Transverse colon (tissue), 4 donors: ENCODE measurements around the gene SDK2. TPM values are rescaled to one million over a fixed set of nuclear protein-coding genes. Genes with fewer than 3 reads are reported as not detected.
"Not testable (repeated sequence)": the region's sequence is repeated elsewhere in the genome, so short reads cannot be mapped to it uniquely, and the experiment has no call there.

ENCODE experiments used
- DNase-seq: peaks from one replicate; pipeline ENCODE4 v3.0.0-alpha.2; 2019
- H3K27ac ChIP-seq, 4 donors: fragments of 200-600 bp; sonication (generic); 2 replicates each; pipeline ENCODE4 v1.5.1; 2016 to 2018; ENCODE audit warnings: inconsistent platforms in 4 of 4
- H3K27me3 ChIP-seq: fragments of 200-600 bp; sonication (generic); 2 replicates; pipeline ENCODE4 v1.5.1; 2017; ENCODE audit warnings: inconsistent platforms
- H3K36me3 ChIP-seq, 4 donors: fragments of 200-600 bp; sonication (generic); 2 replicates each; pipeline ENCODE4 v1.5.1; 2017 to 2019; ENCODE audit warnings: inconsistent platforms in 4 of 4
- H3K4me1 ChIP-seq, 4 donors: fragments of 200-600 bp; sonication (generic); 2 replicates each; pipeline ENCODE4 v1.5.1; 2017 to 2020; ENCODE audit warnings: inconsistent platforms in 4 of 4
- H3K4me3 ChIP-seq, 4 donors: fragments of 200-600 bp; sonication (generic); 1 replicate in 1 of 4; 2 replicates in 3 of 4; pipeline versions ENCODE4 v1.5.1 to v1.6.1; 2017 to 2019; ENCODE audit warnings: inconsistent platforms in 4 of 4
- H3K9me3 ChIP-seq, 2 donors: fragments of 200-600 bp; sonication (generic); 2 replicates each; pipeline ENCODE4 v1.5.1; 2017 to 2019; ENCODE audit warnings: inconsistent platforms in 2 of 2
- EP300 ChIP-seq: sonication (generic); formaldehyde crosslinking; IDR thresholded peaks from one replicate; pipeline ENCODE4 v1.6.1; 2017; ENCODE audit warnings: antibody characterized with exemption, low read depth
- POLR2A ChIP-seq: fragments of 450-650 bp; IDR thresholded peaks from one replicate; pipeline ENCODE4 v1.6.1; 2016; ENCODE audit warnings: antibody characterized with exemption, mild to moderate bottlenecking, moderate library complexity
- POLR2AphosphoS5 ChIP-seq, 3 donors: sonication (generic); formaldehyde crosslinking; IDR thresholded peaks; one replicate each; pipeline ENCODE4 v1.6.1; 2016; ENCODE audit warnings: antibody characterized with exemption in 3 of 3
- WGBS, 2 donors: methylation state at CpG; one replicate each; pipeline ENCODE4 v1.1.5; 2018; ENCODE audit warnings: low coverage in 1 of 2; 5-methylcytosine and 5-hydroxymethylcytosine counted together
- in situ Hi-C, 4 donors: fragments of 200-750 bp; cut with MboI; loops; one replicate each; pipeline versions ENCODE4 v1.15.0 to v1.15.1; 2017; ENCODE audit warnings: low sequenced_read_pairs in 3 of 4, low pct_ligation_motif_present in 1 of 4, low pct_unique_long_range_greater_than_20kb in 1 of 4
- intact Hi-C: fragments of 100-400 bp; cut with DNase I; formaldehyde crosslinking; loops from one replicate; pipeline ENCODE4 v1.15.1; 2023; ENCODE audit warnings: low total_unique reads
- total RNA-seq, 4 donors: library from RNA; depleted of rRNA; stranded (reverse); fragments of >200 nt; gene quantifications; one replicate each; pipeline ENCODE4 v1.1.0, GENCODE V29; 2016
- TF ChIP-seq, protein P1 (sequence below), 5 experiments: fragments of 200-600 bp in 3 of 5; fragments of 450-650 bp in 2 of 5; sonication (generic) in 3 of 5; IDR thresholded peaks; 1 replicate in 2 of 5; 2 replicates in 3 of 5; pipeline ENCODE4 v1.5.1; 2016 to 2017; ENCODE audit warnings: antibody characterized with exemption in 5 of 5, inconsistent platforms in 3 of 5, mild to moderate bottlenecking in 2 of 5, moderate library complexity in 1 of 5

The SDK2 gene
- total RNA-seq, 4 donors from 2014 or later = 2.6 to 9.8 (median 3.4) TPM

DNA sequence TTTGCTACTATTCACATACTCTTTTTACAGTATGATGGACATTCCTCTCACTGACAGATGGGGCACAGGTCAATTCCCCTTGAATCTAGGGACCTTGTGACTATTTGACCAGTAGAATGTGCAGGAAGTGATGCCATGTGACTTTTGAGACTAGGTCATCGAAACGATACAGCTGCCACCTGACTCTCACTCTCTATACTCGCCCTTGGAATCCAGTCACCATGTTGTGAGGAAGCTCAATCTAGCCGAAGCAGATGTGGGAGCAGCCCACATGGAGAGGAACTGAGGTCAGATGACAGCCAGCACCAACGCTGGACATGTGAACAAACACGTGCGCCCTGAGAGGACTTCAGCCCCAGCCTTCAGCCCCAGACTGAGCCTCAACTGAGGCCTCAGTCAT is 184.3 kb downstream of the SDK2 start:
- Histone ChIP-seq H3K4me3 (no peak overlapping the region), H3K4me1 (no peaks in the 10 kb centered on the region), H3K36me3 (no peaks in the 10 kb centered on the region), H3K27ac (no peak overlapping the region), H3K27me3 (no peaks in the 10 kb centered on the region), H3K9me3 (no peaks in the 10 kb centered on the region)
- intact Hi-C loops = no loop called here
- whole genome bisulfite sequencing, 2 donors = 80% methylated on average over 7 of the region's 7 CpGs; no CpG with 5 or more reads in 1 of the 2 donors
- in situ Hi-C loops = no loop called here
- TF ChIP-seq EP300 = no peak
- no peak for TF ChIP-seq POLR2A
- TF ChIP-seq, protein P1, sequence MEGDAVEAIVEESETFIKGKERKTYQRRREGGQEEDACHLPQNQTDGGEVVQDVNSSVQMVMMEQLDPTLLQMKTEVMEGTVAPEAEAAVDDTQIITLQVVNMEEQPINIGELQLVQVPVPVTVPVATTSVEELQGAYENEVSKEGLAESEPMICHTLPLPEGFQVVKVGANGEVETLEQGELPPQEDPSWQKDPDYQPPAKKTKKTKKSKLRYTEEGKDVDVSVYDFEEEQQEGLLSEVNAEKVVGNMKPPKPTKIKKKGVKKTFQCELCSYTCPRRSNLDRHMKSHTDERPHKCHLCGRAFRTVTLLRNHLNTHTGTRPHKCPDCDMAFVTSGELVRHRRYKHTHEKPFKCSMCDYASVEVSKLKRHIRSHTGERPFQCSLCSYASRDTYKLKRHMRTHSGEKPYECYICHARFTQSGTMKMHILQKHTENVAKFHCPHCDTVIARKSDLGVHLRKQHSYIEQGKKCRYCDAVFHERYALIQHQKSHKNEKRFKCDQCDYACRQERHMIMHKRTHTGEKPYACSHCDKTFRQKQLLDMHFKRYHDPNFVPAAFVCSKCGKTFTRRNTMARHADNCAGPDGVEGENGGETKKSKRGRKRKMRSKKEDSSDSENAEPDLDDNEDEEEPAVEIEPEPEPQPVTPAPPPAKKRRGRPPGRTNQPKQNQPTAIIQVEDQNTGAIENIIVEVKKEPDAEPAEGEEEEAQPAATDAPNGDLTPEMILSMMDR (IDR thresholded peaks at IDR 0.05) = no peak
- TF ChIP-seq POLR2AphosphoS5 (IDR thresholded peaks at IDR 0.05) = no peak
- DNase-seq = no peak

DNA sequence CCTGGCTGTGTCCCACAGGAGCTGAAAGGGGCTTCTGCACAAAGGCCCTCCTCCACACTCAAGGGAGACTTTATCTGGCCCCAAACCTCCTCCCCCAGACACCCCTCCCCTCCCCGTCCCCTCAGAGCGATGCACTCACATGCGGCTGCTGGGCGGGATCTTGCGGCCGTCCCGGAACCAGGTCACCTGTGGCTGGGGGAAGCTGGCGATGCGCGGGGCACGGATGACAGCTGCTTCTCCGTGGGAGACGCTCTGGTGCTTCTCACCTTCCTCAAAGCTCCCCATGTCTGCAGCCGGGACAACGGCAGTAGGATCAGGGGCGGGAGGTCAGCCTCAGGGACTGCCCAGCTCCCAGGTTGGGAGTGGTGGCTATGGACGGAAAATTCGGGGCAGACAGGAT is 188.5 kb downstream of the SDK2 start:
- no peaks in the 10 kb centered on the region for H3K9me3 ChIP-seq
- intact Hi-C loops = no loop called here
- TF ChIP-seq, protein P1 (IDR thresholded peaks at IDR 0.05) = no peak
- TF ChIP-seq POLR2A = no peak
- TF ChIP-seq POLR2AphosphoS5 (IDR thresholded peaks at IDR 0.05) = no peak
- no peak for TF ChIP-seq EP300
- in situ Hi-C loops = no loop called here
- no peak for DNase-seq
- no peaks in the 10 kb centered on the region for H3K36me3 ChIP-seq
- no peak overlapping the region for H3K4me3 ChIP-seq
- WGBS, 2 donors = 72% methylated on average over 15 of the region's 18 CpGs; no CpG with 5 or more reads in 1 of the 2 donors
- H3K4me1 ChIP-seq = no peaks in the 10 kb centered on the region
- H3K27ac ChIP-seq = no peak overlapping the region
- no peaks in the 10 kb centered on the region for H3K27me3 ChIP-seq

DNA sequence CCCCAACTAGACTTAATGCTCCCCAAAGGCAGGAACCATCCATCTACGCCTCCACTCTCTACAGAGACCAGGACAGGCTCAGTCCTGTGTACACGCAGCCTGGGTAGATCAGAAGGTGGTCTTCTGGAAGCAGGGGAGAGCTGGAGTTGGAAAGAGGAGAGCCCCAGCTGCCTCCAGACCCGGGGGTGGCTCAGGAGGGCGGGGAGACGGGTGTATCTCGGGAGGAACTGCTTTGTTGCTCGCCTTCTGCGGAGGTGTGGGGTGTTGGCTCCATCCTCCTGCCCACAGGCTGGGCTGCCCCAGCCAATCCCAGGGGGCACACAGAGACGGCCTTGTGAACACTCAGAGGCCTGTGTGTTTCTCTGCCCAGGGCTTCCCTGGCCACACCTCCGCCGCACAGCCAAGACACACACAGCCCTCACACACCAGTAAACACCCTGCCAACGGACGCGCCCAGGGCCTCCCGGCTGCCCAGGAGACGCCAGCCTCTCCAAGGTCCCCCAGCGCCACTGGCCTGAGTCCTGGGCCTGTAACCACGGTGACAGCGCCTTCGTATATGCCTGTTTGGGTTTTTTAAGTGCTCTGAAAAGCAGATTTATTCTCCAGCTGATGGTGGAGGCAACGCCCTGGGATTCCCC is 189.1 kb downstream of the SDK2 start:
- Histone ChIP-seq H3K27me3 (no peaks in the 10 kb centered on the region), H3K36me3 (no peaks in the 10 kb centered on the region), H3K27ac (no peak overlapping the region), H3K4me1 (no peaks in the 10 kb centered on the region), H3K4me3 (no peak overlapping the region), H3K9me3 (no peaks in the 10 kb centered on the region)
- in situ Hi-C loops = no loop called here
- intact Hi-C loops = no loop called here
- peak; percentile 26 for DNase-seq
- WGBS, 2 donors = 51% methylated on average over 21 of the region's 21 CpGs; no CpG with 5 or more reads in 1 of the 2 donors
- TF ChIP-seq, protein P1 (IDR thresholded peaks at IDR 0.05) = no peak
- no peak for TF ChIP-seq POLR2A
- TF ChIP-seq EP300 = no peak
- TF ChIP-seq POLR2AphosphoS5 (IDR thresholded peaks at IDR 0.05) = no peak

DNA sequence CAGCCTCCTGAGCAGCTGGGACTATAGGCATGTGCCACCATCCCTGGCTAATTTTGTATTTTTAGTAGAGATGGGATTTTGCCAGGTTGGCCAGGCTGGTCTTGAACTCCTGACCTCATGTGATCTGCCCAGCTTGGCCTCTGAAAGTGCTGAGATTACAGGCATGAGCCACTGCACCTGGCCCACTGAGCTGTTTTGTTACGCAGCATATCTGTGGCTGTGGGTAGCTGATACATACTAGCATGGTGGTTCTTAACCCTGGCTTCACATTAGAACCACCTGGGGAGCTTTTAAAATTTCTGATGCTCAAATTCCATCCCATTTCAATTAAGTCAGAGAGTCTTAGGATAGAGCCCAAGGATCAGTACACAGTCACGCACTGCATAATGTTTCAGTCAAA is 190.8 kb downstream of the SDK2 start:
- H3K4me3 ChIP-seq, DNase-seq, H3K4me1 ChIP-seq, H3K27ac ChIP-seq, H3K36me3 ChIP-seq, intact Hi-C loops, H3K9me3 ChIP-seq, in situ Hi-C loops, H3K27me3 ChIP-seq: not testable (repeated sequence)
- WGBS, 2 donors = 97% methylated on average over 2 of the region's 2 CpGs; no CpG with 5 or more reads in 1 of the 2 donors

DNA sequence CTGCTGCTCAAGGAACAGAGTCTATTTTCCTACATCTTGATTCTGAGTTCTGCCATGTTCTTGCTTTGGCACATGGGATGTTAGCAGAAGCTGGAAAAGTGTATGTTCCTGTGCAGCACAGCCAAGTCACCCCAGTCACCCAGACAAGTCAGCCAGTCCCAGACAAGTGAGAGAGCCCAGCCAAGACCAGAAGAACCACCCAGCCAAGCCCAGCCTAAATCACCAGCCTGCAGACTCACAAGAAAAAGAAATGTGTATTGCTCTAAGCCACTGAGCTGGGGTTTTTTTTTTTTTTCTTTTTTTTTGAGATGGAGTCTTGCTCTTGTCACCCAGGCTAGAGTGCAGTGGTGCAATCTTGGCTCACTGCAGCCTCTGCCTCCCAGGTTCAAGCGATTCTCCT is 191.2 kb downstream of the SDK2 start:
- Histone ChIP-seq H3K4me1 (no peaks in the 10 kb centered on the region), H3K27ac (no peak overlapping the region), H3K27me3 (no peaks in the 10 kb centered on the region), H3K36me3 (no peaks in the 10 kb centered on the region), H3K4me3 (no peak overlapping the region), H3K9me3 (no peaks in the 10 kb centered on the region)
- in situ Hi-C loops (no loop called here), intact Hi-C loops (no loop called here)
- no peak for DNase-seq
- TF ChIP-seq, protein P1 (IDR thresholded peaks at IDR 0.05) = no peak
- TF ChIP-seq EP300 = no peak
- 95 to 100% methylated on average over 1 of the region's 1 CpG for WGBS, 2 donors
